Measurements from ENCODE around the gene MTG2. TPM values are rescaled to one million over a fixed set of nuclear protein-coding genes. Genes with fewer than 3 reads are reported as not detected.
A peak's percentile ranks its signal among the peaks of the same experiment; 100 is the strongest.

The MTG2 gene
- total and polyA plus RNA-seq, 2 of the 13 experiments (the other 11 are each of a cell fraction or from before 2014, with no cell fraction given), result 20.4 to 37.8 TPM

- TF ChIP-seq THAP9 (CRISPR knock-in tag; IDR thresholded peaks at IDR 0.05; ENCODE audit: borderline replicate concordance) (peak; percentile 30), HCFC1 (IDR thresholded peaks at IDR 0.05; ENCODE audit: low read depth, low read length) (no peak), ZNF710 (CRISPR knock-in tag; IDR thresholded peaks at IDR 0.05; ENCODE audit: borderline replicate concordance) (peak; percentile 79; the same call in 1 of the 2 replicates), SKIL (CRISPR knock-in tag; IDR thresholded peaks at IDR 0.05; ENCODE audit: borderline replicate concordance) (no peak), CSRNP1 (CRISPR knock-in tag; IDR thresholded peaks at IDR 0.05) (no peak; the same call in 1 of the 2 replicates), ZBTB3 (CRISPR knock-in tag; IDR thresholded peaks at IDR 0.05; ENCODE audit: borderline replicate concordance, low read depth) (no peak)
Measured at GRCh38 chr20:62236766-62237513, 54.1 kb downstream of the MTG2 start (continued).

Data from HepG2 (cell line).